Inferior parietal cortex (tissue), 1 donor: ENCODE results near the gene LMBRD1.
"Not testable (repeated sequence)": the region's sequence is repeated elsewhere in the genome, so short reads cannot be mapped to it uniquely, and the experiment has no call there.

Source experiments
- DNase-seq: peaks from one replicate; pipeline ENCODE4 v3.0.0-alpha.2; 2016; ENCODE audit errors: extremely low spot score

The LMBRD1 gene

DNA sequence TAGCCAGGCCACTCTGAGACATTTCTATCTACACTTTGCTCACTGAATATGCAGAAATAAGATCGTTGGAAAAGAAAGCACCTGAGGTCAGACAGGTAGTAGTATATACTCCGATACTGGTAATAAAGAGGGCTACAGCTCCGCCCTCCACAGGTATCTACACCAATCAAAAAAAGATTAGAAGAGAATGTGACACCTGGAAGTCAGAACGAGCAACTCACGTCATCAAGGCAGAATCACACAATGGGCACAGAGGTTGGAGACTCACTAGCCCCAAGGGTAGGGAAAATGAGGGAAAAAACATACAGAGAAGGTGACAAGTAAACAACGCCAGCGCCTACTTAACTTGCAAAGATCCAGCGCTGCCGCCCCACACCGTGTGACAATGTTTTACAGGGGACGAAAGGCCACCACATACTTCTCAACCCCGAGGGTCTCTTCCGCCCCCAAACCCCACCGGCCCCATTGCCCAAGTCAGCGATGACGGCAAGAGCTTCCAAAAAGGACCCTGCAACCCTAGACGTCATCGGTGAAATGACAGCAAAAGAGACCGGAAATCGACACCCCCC, 653 bp downstream of the LMBRD1 start:
- DNase-seq, result peak; percentile 66

GRCh38 chr6:69795469-69796072, 1.2 kb downstream of the LMBRD1 start:
- DNase-seq, result peak; percentile 38

GRCh38 chr6:69792292-69792691, 4.5 kb downstream of the LMBRD1 start:
- no peak for DNase-seq

- no peak for DNase-seq
Measured at GRCh38 chr6:69791065-69791471, 5.7 kb downstream of the LMBRD1 start.

DNA sequence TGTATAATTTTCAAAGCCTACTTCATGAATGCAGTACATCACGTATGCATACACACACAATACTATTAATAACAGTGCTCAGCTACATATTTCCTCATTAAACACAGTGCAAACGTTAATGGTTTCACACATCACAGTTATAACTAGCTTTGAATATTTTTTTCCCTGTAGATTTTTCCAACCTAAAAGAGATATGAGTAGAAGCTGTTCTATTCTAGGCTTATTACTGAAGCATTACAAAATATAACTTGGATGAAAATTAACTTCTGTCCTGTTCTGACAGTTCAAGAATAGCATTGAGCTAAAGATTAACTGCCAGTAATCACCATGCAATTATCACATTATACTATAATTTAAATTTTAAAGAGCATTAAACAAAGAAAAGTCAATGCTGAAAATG, 6.2 kb downstream of the LMBRD1 start:
- DNase-seq, result no peak

DNA sequence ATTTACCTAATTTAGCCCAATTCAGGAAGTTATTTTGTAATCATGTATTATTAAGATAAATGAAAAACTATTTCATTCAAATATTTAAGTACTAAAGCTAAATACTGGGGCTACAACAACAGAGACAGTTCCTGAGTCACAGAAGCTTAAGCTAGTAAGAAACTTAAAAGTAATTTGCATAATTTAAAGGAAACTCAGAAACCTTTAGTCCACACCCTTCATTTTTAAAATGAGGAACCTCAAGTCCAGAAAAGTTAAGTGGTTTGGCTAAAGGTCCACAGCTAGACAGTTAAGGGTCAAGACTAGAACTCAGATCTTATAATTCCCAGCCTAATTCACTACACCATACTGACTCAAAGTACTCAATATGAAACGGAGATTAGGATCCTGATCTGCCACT, 7.2 kb downstream of the LMBRD1 start:
- DNase-seq, result no peak

GRCh38 chr6:69787436-69787835, 9.4 kb downstream of the LMBRD1 start:
- not testable (repeated sequence) for DNase-seq

GRCh38 chr6:69785697-69786096, 11.1 kb downstream of the LMBRD1 start:
- no peak for DNase-seq

DNA sequence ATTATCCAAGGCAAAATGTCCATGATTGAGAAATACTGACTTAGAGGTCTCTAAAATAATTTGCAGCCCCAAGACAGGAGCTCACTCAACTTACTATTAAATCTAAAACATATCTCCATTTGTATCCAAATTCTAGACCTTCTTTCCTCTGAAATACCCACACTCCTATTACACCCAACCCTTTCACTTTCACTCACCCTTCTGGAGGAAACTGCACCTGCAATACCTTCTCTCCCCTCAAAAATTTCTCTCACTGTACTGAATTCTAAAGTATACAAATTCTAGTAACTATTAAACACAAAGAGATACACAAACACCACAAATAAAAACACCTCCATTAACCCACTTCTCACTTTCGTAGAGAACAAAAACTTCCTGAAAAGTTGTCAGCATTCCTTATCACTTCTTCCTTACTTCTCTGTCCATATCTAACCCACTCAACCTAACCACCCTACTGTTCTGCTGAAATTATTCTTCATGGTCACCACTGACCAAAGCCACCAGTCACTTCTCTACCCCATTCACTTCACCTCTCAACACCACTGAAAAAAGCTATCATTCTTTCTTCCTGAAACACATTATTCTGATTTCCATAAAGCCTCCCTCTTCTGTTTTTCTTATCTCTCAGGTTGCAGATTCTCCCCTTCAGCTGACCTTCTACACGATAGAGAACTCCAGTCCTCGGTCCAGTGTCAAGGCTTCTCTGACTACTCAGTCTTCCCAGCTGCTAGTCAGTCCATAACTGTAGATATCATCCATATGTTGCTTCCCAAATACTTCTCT, 12.0 kb downstream of the LMBRD1 start:
- DNase-seq, result no peak

- no peak for DNase-seq
Measured at GRCh38 chr6:69783108-69783507, 13.7 kb downstream of the LMBRD1 start.

DNA sequence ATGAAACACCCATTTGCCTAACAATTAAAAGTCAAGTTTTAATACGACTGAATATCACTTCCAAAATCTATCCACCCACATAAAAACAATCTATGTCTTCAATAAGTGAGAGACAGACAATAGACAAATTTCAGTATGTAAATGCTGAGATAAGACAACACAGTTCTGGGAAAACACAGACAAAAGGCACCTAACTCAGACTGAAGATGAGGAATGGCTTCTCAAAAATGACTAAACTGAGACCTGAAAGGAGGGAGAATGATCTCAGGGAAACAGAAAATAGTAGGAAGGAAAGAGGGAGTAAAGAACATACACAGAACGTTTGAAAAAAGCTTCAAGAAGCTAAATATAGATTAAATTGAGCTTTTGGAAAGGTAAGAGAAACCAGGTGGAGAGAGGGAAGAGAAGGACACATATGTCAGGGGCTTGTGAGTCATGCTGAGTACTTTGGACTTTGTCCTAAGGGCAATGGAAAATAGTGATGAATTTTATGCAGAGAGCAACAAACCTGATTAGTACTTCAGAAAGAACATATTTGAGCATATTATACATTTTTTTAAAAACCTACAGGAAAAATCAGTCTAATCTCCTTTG, 16.1 kb downstream of the LMBRD1 start:
- DNase-seq, result no peak

DNA sequence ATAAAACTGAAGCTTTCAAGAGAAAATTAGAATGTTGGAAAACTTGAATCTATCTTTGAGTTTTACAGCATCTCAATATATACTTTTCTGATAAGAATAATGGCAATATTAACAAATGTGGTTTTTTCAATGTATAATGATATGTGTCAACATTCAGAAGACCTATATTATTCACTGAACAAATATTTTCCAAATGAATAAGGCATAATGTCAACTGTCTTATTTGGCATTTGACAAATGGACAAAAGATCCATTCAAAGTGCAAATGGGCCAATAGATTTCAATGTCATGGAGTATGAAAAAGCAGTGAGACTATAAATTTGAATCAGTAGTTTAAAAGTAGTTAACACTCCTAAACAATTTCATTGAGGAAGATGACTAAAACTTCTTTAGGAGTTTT, 20.9 kb downstream of the LMBRD1 start:
- DNase-seq, result no peak

DNA sequence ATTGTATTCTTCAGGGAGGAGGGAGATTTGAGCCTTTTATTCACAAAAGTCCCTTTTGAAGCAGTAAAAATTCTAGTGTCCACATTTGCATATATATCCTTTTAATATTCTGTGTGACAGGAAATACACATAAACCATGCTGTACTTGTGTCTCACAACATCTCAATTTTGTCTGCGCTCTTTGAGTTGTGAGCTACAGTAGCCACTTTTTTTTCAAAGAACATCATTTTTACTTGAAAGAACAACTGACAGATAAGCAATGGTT, 21.3 kb downstream of the LMBRD1 start:
- DNase-seq, result no peak

DNA sequence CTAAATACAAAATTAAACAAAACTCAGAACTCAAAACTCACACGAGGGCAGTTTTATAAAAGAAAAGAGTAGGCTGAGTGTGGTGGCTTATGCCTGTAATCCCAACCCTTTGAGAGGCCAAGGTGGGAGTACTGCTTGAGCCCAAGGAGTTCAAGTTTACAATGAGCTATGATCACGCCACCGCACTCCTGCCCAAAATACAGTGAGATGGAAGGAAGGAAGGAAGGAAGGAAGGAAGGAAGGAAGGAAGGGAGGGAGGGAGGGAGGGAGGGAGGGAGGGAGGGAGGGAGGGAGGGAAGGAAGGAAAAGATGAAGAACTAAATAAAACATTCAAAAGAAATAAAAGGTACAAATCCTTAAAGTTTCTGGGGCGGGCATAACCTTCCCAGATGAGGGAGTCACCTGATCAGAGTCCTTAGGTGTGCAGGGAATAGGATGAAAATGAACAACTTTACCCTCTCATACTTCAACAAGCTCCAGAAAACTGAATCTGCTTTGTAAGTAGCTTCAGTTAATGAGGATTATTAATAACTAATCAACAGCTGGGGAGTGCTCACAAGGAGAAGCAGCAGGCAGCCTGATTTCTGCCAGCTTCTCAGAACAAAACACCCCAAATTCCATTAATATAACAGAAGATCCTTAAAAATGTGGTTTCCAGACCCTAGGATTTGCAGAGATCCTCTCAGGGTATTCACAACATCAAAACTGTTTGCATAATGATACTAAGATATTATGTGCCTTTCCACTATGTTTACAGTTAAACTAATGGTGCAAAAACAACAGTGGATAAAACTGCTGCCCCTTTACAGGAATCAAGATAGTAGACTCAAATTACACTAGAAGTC, 21.8 kb downstream of the LMBRD1 start:
- no peak for DNase-seq

DNA sequence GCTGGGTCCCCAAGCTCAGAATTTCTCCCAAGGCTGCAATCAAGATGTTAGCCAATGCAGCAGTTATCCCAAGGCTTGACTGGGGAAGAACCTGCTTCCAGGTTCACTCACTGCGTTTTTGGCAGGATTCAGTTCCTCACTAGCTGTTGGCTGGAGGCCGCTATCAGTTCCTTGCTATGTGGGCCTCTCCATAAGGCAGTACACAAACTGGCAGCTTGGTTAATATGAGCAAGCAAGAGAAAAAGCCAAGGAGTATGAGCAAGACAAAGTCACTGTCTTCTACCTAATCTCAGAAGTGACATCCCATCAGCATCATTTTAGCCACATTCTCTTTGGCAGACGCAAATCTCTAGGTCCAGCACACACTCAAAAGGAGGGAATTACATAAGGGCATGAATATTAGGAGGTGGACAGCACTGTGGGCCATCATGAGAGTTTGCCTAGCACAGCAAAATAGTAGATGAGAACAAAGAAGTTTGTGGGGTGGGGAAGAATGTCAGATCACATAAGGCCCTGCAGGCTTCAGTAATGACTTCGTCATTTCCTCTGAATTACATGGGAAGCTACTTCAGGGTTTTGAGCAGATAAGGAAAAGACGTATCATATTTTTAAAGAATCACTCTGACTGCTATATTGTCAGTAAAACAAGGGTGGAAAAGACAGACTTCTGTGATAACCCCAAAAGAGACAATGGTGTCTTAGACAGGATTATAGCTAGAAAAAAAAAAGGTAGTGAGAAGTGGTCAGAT, 25.5 kb downstream of the LMBRD1 start:
- no peak for DNase-seq

- DNase-seq, result no peak
Measured at GRCh38 chr6:69768664-69769063, 28.1 kb downstream of the LMBRD1 start.

- no peak for DNase-seq
Measured at GRCh38 chr6:69763763-69764162, 33.0 kb downstream of the LMBRD1 start.

DNA sequence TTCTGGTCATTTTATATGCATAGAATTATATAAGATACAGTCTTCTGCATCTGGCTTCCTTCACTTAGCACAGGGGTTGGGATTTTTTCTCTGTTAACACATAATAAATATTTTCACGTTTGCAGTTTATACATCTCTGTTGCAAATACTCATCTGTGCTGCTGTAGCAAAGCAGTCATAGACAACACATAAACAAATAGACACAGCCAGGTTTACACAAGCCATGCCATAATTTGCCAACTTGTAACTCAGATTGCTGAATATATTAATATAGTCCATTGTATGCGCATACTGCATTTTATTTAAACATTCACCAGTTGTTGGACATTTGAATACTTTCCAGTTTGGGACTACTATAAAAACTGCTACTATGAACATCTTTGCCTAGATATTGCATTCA, 35.0 kb downstream of the LMBRD1 start:
- no peak for DNase-seq

GRCh38 chr6:69758214-69758613, 38.6 kb downstream of the LMBRD1 start:
- no peak for DNase-seq

DNA sequence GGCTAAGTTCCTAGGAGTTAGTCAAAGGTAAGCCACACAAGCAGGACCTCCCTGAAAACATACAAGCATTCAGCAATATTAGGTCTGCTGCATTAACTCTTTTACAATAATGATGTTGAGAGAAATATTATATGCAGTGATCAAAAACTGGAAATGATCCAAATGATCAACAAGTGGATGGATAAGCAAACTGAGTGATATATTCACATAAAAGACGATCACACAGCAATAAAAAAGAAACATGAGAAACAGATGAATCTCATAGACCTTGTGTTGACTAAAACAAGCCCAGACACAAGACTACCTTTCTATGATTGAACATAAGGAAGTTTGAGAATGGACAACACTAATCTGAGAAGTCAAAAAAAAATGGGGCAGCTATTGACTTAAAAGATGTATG, 39.9 kb downstream of the LMBRD1 start:
- DNase-seq, result no peak

DNA sequence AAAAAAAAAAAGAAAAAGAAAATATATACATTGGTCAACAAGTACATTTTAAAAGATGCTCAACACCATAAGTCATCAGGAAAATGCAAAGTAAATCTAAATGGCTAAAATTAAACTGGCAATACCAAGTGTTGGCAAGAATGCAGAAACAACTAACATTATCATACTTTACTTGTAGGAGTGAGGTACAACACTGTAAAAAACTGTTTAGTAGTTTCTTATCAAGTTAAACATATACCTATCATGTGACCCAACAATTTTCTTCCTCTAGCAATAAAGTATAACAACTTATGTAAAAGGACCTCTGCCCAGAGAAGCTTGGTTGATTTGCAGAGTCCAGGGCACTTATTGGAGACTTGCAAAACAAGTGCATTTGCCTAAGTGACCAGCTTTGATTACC, 40.4 kb downstream of the LMBRD1 start:
- no peak for DNase-seq

DNA sequence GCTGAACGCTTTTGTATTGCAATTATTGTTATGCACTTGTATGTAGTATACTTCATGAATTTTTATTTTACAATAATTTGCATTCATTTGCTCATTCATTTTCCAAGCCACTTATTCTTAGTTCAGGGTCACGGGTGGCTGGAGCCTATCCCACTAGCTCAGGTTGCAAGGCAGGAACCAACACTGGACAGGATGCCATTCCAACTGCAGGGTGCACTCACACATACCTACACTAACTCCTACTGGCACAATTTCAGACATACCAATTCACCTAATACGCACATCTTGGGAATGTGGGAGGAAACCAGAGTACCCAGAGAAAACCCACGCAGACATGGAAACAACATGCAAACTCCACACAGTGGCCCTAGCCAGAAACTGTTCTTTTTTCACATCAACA, 61.8 kb downstream of the LMBRD1 start:
- no peak for DNase-seq
